ENCODE results near the gene PAPPA. TPM values are rescaled to one million over a fixed set of nuclear protein-coding genes. Genes with fewer than 3 reads are reported as not detected.

The PAPPA gene
- total and polyA plus RNA-seq, 9 of the 15 experiments (the other 6 are each of a cell fraction or from before 2014, with no cell fraction given), result 0.06 to 0.18 (median 0.11) TPM

DNA sequence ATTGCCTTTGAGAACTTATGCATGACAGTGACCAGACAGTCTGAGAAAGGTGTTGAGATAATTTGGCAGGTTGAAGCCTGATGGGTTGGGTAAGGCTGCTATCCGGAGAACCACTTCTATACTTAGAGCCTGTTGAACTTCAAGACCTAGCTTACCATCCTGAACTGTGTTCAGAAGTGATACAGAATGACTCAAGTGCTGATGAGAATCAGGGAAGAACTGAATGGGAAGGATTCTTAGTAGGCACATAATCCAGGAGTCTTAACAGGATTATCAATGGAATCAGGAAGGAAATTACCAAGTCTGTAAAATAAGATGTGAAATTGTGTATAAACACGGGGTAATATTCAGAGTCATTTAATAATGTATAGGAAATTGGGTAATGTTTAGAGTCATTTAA, 9.0 kb upstream of the PAPPA start (continued):
- TF ChIP-seq DNMT1 (IDR thresholded peaks at IDR 0.05), result no peak

DNA sequence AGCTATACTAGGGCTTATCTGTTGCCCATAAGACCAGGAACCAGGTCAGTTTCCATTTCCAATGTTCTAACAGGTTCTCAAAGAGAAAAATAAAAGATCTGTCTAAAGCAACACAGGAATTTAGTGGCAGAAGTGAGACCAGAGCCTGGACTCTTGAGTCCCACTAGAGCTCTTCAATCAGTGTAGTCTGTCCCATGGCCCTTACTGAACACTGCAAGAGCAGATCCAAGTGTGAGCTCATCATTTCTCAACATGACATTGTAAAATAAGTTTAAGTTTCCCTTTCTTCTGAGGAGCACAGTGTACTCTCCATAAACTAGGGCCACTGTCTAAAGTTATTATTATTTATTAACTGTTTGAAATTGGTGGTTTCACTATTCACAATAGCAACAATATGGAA, 8.6 kb upstream of the PAPPA start:
- Histone ChIP-seq H4K20me1 (replicated peaks; ENCODE audit: control insufficient read depth, insufficient read depth, low read length) (no peaks in the 10 kb centered on the region), H3K36me3 (ENCODE audit: control insufficient read depth, insufficient read depth, low read length) (no peaks in the 10 kb centered on the region), H3K27me3 (ENCODE audit: control insufficient read depth in 2 of 2, insufficient read depth in 2 of 2, low read length in 2 of 2) (no peaks in the 10 kb centered on the region), H3K4me1 (replicated peaks in 1 of 2; ENCODE audit: control insufficient read depth in 2 of 2, insufficient read depth in 2 of 2, low read length in 2 of 2) (no peaks in the 10 kb centered on the region), H3K4me2 (ENCODE audit: insufficient read depth, low read length) (no peak overlapping the region), H2AFZ (ENCODE audit: low read depth, low read length) (no peak overlapping the region), H3K9me1 (ENCODE audit: control insufficient read depth, insufficient read depth, low read length) (no peaks in the 10 kb centered on the region), H3K9ac (ENCODE audit: insufficient read depth in 1 of 2, low read depth in 2 of 2, low read length in 2 of 2) (no peak overlapping the region), H3K9me3 (replicated peaks; ENCODE audit: control insufficient read depth, insufficient read depth, low read depth, low read length) (no peaks in the 10 kb centered on the region), H3K27ac (ENCODE audit: extremely low read depth, low read depth, low read length) (no peak overlapping the region), H3K79me2 (ENCODE audit: control insufficient read depth, insufficient read depth, low read length) (no peaks in the 10 kb centered on the region), H3K4me3 (no peak overlapping the region)
- in situ Hi-C loops (cut with MboI) (no loop called here), intact Hi-C loops (cut with micrococcal nuclease) (loop anchor here (5.0 kb wide), 1 partner anchor 553 kb away; no protein-coding TSS in a partner anchor)
- DNase-seq (ENCODE audit: extremely low read depth in 1 of 4, low spot score in 3 of 4) (no peak), FAIRE-seq (no peak), ATAC-seq (no peak)
- no peak for TF ChIP-seq LCOR (CRISPR knock-in tag; IDR thresholded peaks at IDR 0.05)
- TF ChIP-seq, protein P1, sequence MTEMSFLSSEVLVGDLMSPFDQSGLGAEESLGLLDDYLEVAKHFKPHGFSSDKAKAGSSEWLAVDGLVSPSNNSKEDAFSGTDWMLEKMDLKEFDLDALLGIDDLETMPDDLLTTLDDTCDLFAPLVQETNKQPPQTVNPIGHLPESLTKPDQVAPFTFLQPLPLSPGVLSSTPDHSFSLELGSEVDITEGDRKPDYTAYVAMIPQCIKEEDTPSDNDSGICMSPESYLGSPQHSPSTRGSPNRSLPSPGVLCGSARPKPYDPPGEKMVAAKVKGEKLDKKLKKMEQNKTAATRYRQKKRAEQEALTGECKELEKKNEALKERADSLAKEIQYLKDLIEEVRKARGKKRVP (CRISPR knock-in tag; IDR thresholded peaks at IDR 0.05), result no peak
- TF ChIP-seq NR4A1 (CRISPR knock-in tag; IDR thresholded peaks at IDR 0.05), result no peak
- TF ChIP-seq NR4A1 (tag; IDR thresholded peaks at IDR 0.05), result no peak
- no peak for TF ChIP-seq KLF10 (CRISPR knock-in tag; IDR thresholded peaks at IDR 0.05)
- TF ChIP-seq NFATC3 (IDR thresholded peaks at IDR 0.05), result no peak
- TF ChIP-seq, protein P2, sequence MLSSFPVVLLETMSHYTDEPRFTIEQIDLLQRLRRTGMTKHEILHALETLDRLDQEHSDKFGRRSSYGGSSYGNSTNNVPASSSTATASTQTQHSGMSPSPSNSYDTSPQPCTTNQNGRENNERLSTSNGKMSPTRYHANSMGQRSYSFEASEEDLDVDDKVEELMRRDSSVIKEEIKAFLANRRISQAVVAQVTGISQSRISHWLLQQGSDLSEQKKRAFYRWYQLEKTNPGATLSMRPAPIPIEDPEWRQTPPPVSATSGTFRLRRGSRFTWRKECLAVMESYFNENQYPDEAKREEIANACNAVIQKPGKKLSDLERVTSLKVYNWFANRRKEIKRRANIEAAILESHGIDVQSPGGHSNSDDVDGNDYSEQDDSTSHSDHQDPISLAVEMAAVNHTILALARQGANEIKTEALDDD (IDR thresholded peaks at IDR 0.05), result no peak
- TF ChIP-seq ZNF589 (CRISPR knock-in tag; IDR thresholded peaks at IDR 0.05; ENCODE audit: low read depth), result no peak
- TF ChIP-seq MAZ (CRISPR knock-in tag; conservative IDR thresholded peaks at IDR 0.05 in 1 of 2, IDR thresholded peaks at IDR 0.05 in 1 of 2), result no peak
- TF ChIP-seq, protein P3, sequence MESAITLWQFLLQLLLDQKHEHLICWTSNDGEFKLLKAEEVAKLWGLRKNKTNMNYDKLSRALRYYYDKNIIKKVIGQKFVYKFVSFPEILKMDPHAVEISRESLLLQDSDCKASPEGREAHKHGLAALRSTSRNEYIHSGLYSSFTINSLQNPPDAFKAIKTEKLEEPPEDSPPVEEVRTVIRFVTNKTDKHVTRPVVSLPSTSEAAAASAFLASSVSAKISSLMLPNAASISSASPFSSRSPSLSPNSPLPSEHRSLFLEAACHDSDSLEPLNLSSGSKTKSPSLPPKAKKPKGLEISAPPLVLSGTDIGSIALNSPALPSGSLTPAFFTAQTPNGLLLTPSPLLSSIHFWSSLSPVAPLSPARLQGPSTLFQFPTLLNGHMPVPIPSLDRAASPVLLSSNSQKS (CRISPR knock-in tag; IDR thresholded peaks at IDR 0.05), result no peak
- no peak for TF ChIP-seq ESRRB (CRISPR knock-in tag; IDR thresholded peaks at IDR 0.05; ENCODE audit: borderline replicate concordance)
- TF ChIP-seq ZNF586 (CRISPR knock-in tag; conservative IDR thresholded peaks at IDR 0.05), result no peak
- no peak for TF ChIP-seq ILK (tag; IDR thresholded peaks at IDR 0.05; ENCODE audit: borderline replicate concordance, low read depth)
- no peak for TF ChIP-seq ZNF766 (CRISPR knock-in tag; conservative IDR thresholded peaks at IDR 0.05)
- no peak for TF ChIP-seq ARHGAP35 (IDR thresholded peaks at IDR 0.05; ENCODE audit: partially characterized antibody)
- ChIA-PET CTCF (ENCODE audit: low intra/inter-chr PET ratio) (no interaction called here), POLR2A (interaction anchor here (0.5 to 0.6 kb wide), 3 partner anchors 38 to 1334 kb away, joined by 3 read pairs; no protein-coding TSS in a partner anchor)
- BruUV-seq (replicated peaks), result no TSS peak
